ENCODE results near the gene PRR9.

Gene PRR9

DNA sequence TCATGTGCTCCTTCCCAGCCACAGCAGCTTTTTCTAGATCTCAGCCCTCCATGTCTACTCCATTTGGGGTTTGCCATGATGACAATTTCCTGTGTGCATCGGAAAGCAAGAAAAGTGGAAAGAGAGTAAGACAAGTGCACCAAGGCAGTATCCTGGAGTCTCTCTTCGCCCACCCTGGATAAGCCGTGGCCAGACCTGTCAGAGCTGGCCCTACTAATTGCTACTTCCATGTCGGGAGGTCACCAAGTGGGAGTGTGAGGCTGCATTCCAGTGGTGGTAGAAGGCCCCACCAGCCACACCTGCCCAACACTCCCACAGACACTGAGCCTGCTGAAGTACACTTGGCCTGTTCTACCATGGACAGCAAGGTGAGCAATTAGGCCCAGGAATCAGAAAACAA lies 28.1 kb downstream of the PRR9 start:
- TF ChIP-seq, protein P1, sequence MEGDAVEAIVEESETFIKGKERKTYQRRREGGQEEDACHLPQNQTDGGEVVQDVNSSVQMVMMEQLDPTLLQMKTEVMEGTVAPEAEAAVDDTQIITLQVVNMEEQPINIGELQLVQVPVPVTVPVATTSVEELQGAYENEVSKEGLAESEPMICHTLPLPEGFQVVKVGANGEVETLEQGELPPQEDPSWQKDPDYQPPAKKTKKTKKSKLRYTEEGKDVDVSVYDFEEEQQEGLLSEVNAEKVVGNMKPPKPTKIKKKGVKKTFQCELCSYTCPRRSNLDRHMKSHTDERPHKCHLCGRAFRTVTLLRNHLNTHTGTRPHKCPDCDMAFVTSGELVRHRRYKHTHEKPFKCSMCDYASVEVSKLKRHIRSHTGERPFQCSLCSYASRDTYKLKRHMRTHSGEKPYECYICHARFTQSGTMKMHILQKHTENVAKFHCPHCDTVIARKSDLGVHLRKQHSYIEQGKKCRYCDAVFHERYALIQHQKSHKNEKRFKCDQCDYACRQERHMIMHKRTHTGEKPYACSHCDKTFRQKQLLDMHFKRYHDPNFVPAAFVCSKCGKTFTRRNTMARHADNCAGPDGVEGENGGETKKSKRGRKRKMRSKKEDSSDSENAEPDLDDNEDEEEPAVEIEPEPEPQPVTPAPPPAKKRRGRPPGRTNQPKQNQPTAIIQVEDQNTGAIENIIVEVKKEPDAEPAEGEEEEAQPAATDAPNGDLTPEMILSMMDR (IDR thresholded peaks at IDR 0.05): no peak
- no peak for TF ChIP-seq ZFX (IDR thresholded peaks at IDR 0.05; ENCODE audit: borderline replicate concordance)

DNA sequence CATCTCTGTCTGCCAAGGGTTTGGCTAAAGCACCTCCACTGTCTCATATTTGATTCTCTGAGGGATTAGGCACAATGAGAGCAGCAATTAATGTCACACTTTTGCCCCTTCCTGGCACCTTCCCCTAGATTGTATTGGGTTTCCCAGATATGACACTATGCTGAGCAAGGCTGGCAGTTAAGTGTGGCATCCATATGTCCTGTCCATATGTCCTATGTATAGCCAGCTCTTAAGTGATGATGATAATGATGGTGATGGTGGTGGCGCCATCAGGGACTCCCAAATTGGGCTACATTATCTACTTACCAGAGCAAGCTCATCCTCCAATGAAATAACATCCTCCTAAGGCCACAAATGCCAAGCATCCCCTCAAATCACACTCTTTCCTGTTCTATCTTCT lies 28.6 kb downstream of the PRR9 start:
- H3K27ac ChIP-seq: no peak overlapping the region
- no peak for TF ChIP-seq ZFX (IDR thresholded peaks at IDR 0.05; ENCODE audit: borderline replicate concordance)
- TF ChIP-seq, protein P1 (IDR thresholded peaks at IDR 0.05): no peak

More for the DNA sequence above, 28.1 kb downstream of the PRR9 start:
- H3K27ac ChIP-seq: no peak overlapping the region

DNA sequence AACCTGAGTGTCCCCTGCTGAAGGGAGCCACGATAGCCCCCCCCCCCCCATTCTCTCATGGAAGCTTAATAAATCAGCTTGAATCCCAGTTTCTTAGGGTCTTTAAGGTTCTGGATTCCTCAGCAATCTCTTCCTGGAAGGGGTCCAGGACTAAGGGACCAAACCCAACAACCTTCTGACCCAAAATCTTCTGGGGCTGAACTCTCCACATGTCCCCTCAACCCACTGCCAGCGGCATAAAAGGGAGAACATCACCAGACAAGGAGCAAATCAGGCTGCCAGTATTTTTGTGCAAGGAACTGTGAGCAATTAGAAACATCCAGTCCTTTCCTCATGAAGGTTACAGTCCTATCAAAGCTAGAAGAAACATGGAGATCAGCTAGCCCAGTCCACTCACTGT lies 29.4 kb downstream of the PRR9 start:
- TF ChIP-seq, protein P1 (IDR thresholded peaks at IDR 0.05): no peak
- TF ChIP-seq ZFX (IDR thresholded peaks at IDR 0.05; ENCODE audit: borderline replicate concordance): no peak
- no peak overlapping the region for H3K27ac ChIP-seq

DNA sequence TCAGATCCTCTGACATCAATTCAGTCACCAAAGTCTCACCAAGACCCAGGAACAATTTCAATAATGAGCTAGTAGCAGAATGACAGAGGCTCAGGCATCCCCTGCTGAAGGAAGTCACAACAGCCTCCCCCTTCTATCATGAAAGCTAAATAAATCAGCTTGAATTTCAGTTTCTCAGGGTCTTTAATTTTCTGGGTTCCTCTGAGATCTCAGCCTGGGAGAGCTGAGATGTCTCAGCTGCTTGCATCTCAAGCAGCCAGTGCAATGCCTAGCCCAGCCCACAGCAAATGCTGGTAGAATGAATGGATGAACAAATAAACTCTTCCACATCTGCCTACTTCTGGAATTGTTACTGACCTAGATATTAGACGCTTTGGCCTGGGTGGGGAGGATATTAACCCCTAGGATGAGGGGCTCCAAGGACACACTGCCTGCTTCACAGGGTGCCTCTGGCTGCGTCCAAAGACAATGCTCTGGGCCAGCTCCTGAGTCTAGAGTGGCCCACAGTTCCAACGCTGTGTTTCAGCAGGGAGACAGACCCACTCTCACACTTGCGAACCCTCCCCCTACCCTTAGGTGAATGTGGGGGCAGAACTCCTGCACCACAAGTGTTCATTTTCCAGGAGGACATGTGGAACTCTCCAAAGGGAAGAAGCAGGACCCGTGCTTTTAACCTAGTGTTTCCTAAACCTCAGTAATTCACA lies 30.9 kb downstream of the PRR9 start:
- no peak overlapping the region for H3K27ac ChIP-seq
- TF ChIP-seq ZFX (IDR thresholded peaks at IDR 0.05; ENCODE audit: borderline replicate concordance): no peak
- TF ChIP-seq, protein P1 (IDR thresholded peaks at IDR 0.05): no peak

DNA sequence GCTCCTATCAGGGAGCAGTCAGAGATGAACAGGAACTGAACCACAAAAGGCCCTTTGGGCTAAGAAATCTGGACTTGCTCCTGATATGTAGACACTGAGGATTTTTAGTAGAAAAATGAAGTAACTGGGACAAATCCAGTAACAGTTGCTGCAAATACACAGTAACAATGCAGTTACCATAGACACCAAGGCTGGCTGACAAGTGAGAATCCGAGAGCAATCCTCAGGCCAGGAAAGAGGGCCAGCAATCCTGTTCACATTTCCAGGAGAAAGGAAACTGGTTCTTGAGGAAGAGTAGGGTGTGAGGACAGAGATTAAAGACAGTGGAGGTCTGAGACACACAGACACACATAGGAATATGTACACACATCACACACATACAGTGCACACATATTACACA lies 32.8 kb downstream of the PRR9 start:
- no peak overlapping the region for H3K27ac ChIP-seq
- no peak for TF ChIP-seq ZFX (IDR thresholded peaks at IDR 0.05; ENCODE audit: borderline replicate concordance)
- TF ChIP-seq, protein P1 (IDR thresholded peaks at IDR 0.05): no peak

DNA sequence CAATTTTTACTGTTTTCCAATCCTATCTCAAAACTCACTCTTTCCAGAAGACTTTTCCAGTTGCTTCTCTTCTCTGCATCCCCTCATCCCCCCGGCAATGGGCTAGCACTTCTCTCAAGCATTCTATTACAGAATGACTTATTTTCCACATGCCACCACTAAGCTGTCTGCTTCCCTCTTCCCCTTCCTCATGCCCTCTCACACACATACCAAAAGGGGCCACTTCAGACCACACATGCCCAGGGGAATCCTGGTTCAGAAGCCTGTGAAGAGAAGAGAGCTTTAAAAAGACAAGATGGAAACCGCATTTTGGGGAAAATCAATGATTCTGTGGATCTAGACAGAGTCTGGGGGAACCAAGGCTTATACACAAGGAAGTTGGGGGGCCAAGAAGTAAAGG lies 33.7 kb downstream of the PRR9 start:
- H3K27ac ChIP-seq: no peak overlapping the region

DNA sequence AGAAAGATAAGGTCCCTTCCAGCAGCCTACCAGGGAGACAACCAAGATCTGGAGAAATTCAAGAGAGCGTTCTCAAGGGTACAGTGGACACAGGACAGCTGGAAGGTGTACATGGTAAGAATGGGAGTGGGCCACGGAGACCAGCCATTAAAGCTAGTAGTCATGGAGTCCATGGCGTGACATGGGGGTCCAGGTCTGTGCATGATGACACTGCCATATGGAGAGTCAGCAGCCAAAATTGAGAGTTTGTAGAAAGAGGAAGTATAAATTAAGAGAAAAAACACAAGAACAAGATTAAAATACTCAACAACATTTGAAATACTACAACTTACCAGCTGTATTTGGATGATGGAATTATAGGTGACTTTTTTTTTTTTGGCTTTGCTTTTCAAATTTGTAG lies 34.2 kb downstream of the PRR9 start:
- no peak overlapping the region for H3K27ac ChIP-seq
- no peak for TF ChIP-seq ZFX (IDR thresholded peaks at IDR 0.05; ENCODE audit: borderline replicate concordance)
- TF ChIP-seq, protein P1 (IDR thresholded peaks at IDR 0.05): no peak

More for the DNA sequence above, 33.7 kb downstream of the PRR9 start:
- TF ChIP-seq, protein P1 (IDR thresholded peaks at IDR 0.05): no peak
- no peak for TF ChIP-seq ZFX (IDR thresholded peaks at IDR 0.05; ENCODE audit: borderline replicate concordance)
